GM12892 (cell line): ENCODE results near the gene ZNF787.
"Not testable (repeated sequence)": the region's sequence is repeated elsewhere in the genome, so short reads cannot be mapped to it uniquely, and the experiment has no call there.

ENCODE experiments used
- DNase-seq: peaks from one replicate; pipeline ENCODE4 v3.0.0; 2011; ENCODE audit not compliant: insufficient read length
- FAIRE-seq: peaks from 2 replicates; lab custom pipeline; 2011; peaks lifted over from hg19 to GRCh38; lab: Jason Lieb, UNC
- POLR2A ChIP-seq: IDR thresholded peaks from 2 replicates; pipeline ENCODE4 v1.6.1; 2011; ENCODE audit warnings: low read depth, low read length, control low read depth
- POLR2AphosphoS5 ChIP-seq: IDR thresholded peaks from 2 replicates; pipeline ENCODE4 v1.6.1; 2011; ENCODE audit warnings: low read depth, low read length, control low read depth
- TAF1 ChIP-seq: IDR thresholded peaks from 2 replicates; pipeline ENCODE4 v1.6.1; 2011; ENCODE audit warnings: low read depth, mild to moderate bottlenecking, control low read depth, low read length, borderline replicate concordance

ZNF787 gene

GRCh38 chr19:56108447-56109195 is 12.5 kb downstream of the ZNF787 start:
- FAIRE-seq (no peak), DNase-seq (no peak)
- no peak; the same call in 1 of the 2 replicates for TF ChIP-seq POLR2A
- TF ChIP-seq POLR2AphosphoS5, result no peak
- TF ChIP-seq TAF1, result no peak

- FAIRE-seq (no peak), DNase-seq (no peak)
- TF ChIP-seq TAF1 (no peak), POLR2A (no peak), POLR2AphosphoS5 (no peak)
Observed at GRCh38 chr19:56107626-56108351, 13.3 kb downstream of the ZNF787 start.

GRCh38 chr19:56106993-56107392 is 14.1 kb downstream of the ZNF787 start:
- no peak for DNase-seq
- no peak for FAIRE-seq
- TF ChIP-seq POLR2AphosphoS5 (no peak), POLR2A (no peak), TAF1 (no peak)

GRCh38 chr19:56106397-56106849 is 14.7 kb downstream of the ZNF787 start:
- no peak for FAIRE-seq
- TF ChIP-seq POLR2AphosphoS5 (no peak), TAF1 (no peak)
- no peak for DNase-seq

GRCh38 chr19:56105831-56106396 is 15.2 kb downstream of the ZNF787 start:
- FAIRE-seq, DNase-seq: not testable (repeated sequence)

- FAIRE-seq, result no peak
- DNase-seq, result no peak
- TF ChIP-seq TAF1 (no peak), POLR2AphosphoS5 (no peak), POLR2A (no peak)
Observed at GRCh38 chr19:56105090-56105701, 15.9 kb downstream of the ZNF787 start.

GRCh38 chr19:56104423-56104822 is 16.7 kb downstream of the ZNF787 start:
- FAIRE-seq (no peak), DNase-seq (no peak)
- TF ChIP-seq POLR2AphosphoS5 (no peak), POLR2A (no peak), TAF1 (no peak)

GRCh38 chr19:56103027-56103614 is 18.0 kb downstream of the ZNF787 start:
- no peak for FAIRE-seq
- no peak for DNase-seq
- TF ChIP-seq TAF1, result no peak
- TF ChIP-seq POLR2AphosphoS5, result no peak
- TF ChIP-seq POLR2A, result no peak

GRCh38 chr19:56101746-56102535 is 19.2 kb downstream of the ZNF787 start:
- no peak for DNase-seq
- TF ChIP-seq POLR2A (no peak), TAF1 (no peak), POLR2AphosphoS5 (no peak)
- FAIRE-seq, result no peak

- FAIRE-seq, result no peak
- no peak for DNase-seq
- TF ChIP-seq POLR2AphosphoS5 (no peak), TAF1 (no peak), POLR2A (no peak)
Observed at GRCh38 chr19:56101095-56101494, 20.0 kb downstream of the ZNF787 start.

GRCh38 chr19:56099638-56100539 is 21.2 kb downstream of the ZNF787 start:
- TF ChIP-seq TAF1, result no peak
- peak; percentile 34; the same call in 1 of the 2 replicates for TF ChIP-seq POLR2A
- no peak for FAIRE-seq
- DNase-seq, result no peak
